Osteoblast (primary cell): ENCODE results near the gene INPP5A. TPM values are rescaled to one million over a fixed set of nuclear protein-coding genes. Genes with fewer than 3 reads are reported as not detected.
A peak's percentile ranks its signal among the peaks of the same experiment; 100 is the strongest.

Experiments
- DNase-seq: peaks from one replicate; pipeline ENCODE4 v3.0.0; 2011; ENCODE audit warnings: low spot score, mixed read lengths; ENCODE audit not compliant: insufficient read length; ENCODE audit errors: missing footprints
- H2AFZ ChIP-seq: 2 replicates; pipeline ENCODE4 v1.6.0; 2011; ENCODE audit warnings: mild to moderate bottlenecking, low read length
- H3K27ac ChIP-seq: 2 replicates; pipeline ENCODE4 v1.5.1; 2011; ENCODE audit warnings: mild to moderate bottlenecking, low read depth, low read length, moderate library complexity
- H3K27me3 ChIP-seq: 2 replicates; pipeline ENCODE4 v1.6.0; 2012; ENCODE audit warnings: mild to moderate bottlenecking, control low read depth, inconsistent platforms, low read length, moderate library complexity; ENCODE audit not compliant: insufficient read depth
- H3K36me3 ChIP-seq: 2 replicates; pipeline ENCODE4 v1.5.1; 2011; ENCODE audit warnings: mild to moderate bottlenecking, low read length, control low read depth, moderate library complexity; ENCODE audit not compliant: insufficient read depth
- H3K4me1 ChIP-seq: 2 replicates; pipeline ENCODE4 v1.5.1; 2011; ENCODE audit warnings: mild to moderate bottlenecking, low read length, control low read depth, moderate library complexity; ENCODE audit not compliant: insufficient read depth
- H3K4me2 ChIP-seq: 2 replicates; pipeline ENCODE4 v1.6.0; 2011; ENCODE audit warnings: mild to moderate bottlenecking, low read length; ENCODE audit not compliant: insufficient read depth
- H3K4me3 ChIP-seq: fragments of 200-600 bp; sonication (generic); 3 replicates; pipeline ENCODE4 v1.5.1; 2012; ENCODE audit warnings: mild to moderate bottlenecking, low read length, inconsistent platforms; ENCODE audit not compliant: insufficient read depth
- H3K79me2 ChIP-seq: 2 replicates; pipeline ENCODE4 v1.6.0; 2012; ENCODE audit warnings: mild to moderate bottlenecking, low read length, control low read depth, inconsistent platforms; ENCODE audit not compliant: insufficient read depth
- H3K9me3 ChIP-seq: 2 replicates; pipeline ENCODE4 v1.5.1; 2011; ENCODE audit warnings: low read depth, low read length, control low read depth
- H4K20me1 ChIP-seq: 2 replicates; pipeline ENCODE4 v1.6.0; 2012; ENCODE audit warnings: mild to moderate bottlenecking, low read length, control low read depth; ENCODE audit not compliant: insufficient read depth
- total RNA-seq: library from RNA; depleted of rRNA; stranded (reverse); fragments of >200 nt; gene quantifications from 2 replicates; pipeline ENCODE4 v1.2.3, GENCODE V29; 2012
- TF ChIP-seq, protein P1 (sequence below): IDR thresholded peaks from 2 replicates; pipeline ENCODE4 v1.5.1; 2011; ENCODE audit warnings: mild to moderate bottlenecking, low read depth, low read length, moderate library complexity; ENCODE audit errors: extremely low read depth

The INPP5A gene
- total RNA-seq, 1 donor: 22.8 TPM

GRCh38 chr10:132681858-132682755 is 144.5 kb downstream of the INPP5A start:
- H3K79me2 ChIP-seq: no peaks in the 10 kb centered on the region
- no peak overlapping the region for H3K4me3 ChIP-seq
- H3K4me1 ChIP-seq: peaks cover 18% of the 10 kb centered on the region
- H2AFZ ChIP-seq: no peak overlapping the region
- no peak overlapping the region for H3K4me2 ChIP-seq
- no peaks in the 10 kb centered on the region for H3K36me3 ChIP-seq
- peaks cover 19% of the 10 kb centered on the region for H4K20me1 ChIP-seq
- no peak overlapping the region for H3K27ac ChIP-seq
- TF ChIP-seq, protein P1, sequence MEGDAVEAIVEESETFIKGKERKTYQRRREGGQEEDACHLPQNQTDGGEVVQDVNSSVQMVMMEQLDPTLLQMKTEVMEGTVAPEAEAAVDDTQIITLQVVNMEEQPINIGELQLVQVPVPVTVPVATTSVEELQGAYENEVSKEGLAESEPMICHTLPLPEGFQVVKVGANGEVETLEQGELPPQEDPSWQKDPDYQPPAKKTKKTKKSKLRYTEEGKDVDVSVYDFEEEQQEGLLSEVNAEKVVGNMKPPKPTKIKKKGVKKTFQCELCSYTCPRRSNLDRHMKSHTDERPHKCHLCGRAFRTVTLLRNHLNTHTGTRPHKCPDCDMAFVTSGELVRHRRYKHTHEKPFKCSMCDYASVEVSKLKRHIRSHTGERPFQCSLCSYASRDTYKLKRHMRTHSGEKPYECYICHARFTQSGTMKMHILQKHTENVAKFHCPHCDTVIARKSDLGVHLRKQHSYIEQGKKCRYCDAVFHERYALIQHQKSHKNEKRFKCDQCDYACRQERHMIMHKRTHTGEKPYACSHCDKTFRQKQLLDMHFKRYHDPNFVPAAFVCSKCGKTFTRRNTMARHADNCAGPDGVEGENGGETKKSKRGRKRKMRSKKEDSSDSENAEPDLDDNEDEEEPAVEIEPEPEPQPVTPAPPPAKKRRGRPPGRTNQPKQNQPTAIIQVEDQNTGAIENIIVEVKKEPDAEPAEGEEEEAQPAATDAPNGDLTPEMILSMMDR: no peak
- DNase-seq: peak; percentile 66
- no peaks in the 10 kb centered on the region for H3K9me3 ChIP-seq
- no peaks in the 10 kb centered on the region for H3K27me3 ChIP-seq

DNA sequence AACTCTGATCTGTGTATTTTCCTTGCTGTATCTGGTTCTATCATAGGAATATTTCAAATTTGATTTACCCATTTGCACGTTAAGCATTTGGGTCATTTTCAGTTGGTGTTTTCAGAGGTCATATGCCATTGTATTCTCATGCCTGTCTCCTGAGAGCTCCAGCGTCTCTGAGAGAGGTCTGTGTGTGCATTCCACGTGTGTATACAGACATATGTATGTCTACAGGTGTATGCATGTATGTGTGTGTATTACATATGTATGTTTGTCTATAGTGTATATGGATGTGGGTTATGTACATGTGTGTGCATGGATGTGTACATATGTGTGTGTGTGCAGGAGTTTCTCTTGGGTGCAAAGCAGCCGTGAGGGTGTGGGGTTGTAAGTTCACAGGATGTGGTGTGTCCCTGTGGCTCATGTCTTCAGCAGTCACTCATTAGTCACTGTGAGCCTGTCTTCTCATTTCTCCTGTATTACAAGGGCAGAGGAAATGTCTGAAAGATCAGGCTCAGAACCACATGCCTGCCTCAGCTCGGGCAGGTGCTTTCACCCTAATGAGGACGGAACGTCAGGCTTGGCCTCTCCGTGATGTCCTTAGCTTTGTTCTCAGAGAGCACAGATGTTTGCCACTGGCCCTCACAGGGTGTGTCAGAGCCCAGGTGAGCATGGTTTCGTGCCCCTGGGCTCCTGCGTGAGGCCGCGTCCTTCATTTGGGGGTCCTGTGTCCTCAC is 146.7 kb downstream of the INPP5A start:
- H2AFZ ChIP-seq: no peak overlapping the region
- peaks cover 18% of the 10 kb centered on the region for H3K4me1 ChIP-seq
- no peaks in the 10 kb centered on the region for H3K9me3 ChIP-seq
- TF ChIP-seq, protein P1: no peak
- no peaks in the 10 kb centered on the region for H3K36me3 ChIP-seq
- H3K4me3 ChIP-seq: no peak overlapping the region
- DNase-seq: peak; percentile 96
- H3K27ac ChIP-seq: peak overlapping the region; percentile 57
- H3K4me2 ChIP-seq: peak overlapping the region; percentile 31
- H3K79me2 ChIP-seq: peaks cover 3% of the 10 kb centered on the region
- H4K20me1 ChIP-seq: peaks cover 32% of the 10 kb centered on the region
- no peaks in the 10 kb centered on the region for H3K27me3 ChIP-seq

DNA sequence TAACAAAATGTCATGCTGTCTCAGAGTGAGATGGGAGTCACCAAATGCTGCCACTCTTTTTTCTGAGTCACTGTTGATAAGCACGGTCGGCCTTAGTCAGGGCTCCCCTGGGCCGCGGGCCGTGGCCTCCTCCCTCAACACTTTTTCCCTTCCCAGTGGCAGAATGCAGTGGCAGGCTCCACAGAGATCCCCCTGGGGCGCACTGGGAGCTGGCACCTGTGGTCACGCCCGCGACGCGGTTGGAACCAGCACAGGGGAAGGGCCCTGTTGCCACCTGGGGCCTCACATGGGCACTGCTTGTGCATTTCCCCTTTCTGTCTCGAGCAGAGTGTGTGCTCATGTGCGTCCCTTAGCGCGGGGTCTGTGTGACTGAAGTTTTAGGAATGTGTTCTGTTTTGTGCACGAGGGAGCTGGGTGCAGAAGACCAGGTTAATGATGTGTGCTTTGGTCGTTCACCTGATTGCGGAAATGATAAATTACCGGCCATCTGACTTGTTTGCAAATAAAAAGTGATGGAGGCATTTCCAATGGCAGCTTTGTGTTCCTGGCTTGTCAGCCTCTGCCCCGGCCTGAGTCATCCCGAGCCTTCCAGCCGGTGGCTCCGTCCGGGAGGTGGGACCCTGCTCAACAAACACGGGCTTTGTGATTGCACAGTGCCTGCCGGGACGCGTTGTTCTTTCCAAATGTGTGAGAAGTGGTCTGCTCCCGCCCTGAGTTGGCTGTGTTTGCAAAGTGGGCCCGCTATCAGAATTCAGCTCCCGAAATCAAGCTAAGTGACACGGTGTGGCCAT is 147.7 kb downstream of the INPP5A start:
- Histone ChIP-seq H3K4me3 (peak overlapping the region; percentile 31), H2AFZ (no peak overlapping the region), H3K27me3 (no peaks in the 10 kb centered on the region), H3K9me3 (no peaks in the 10 kb centered on the region), H3K79me2 (peaks cover 3% of the 10 kb centered on the region), H4K20me1 (peaks cover 32% of the 10 kb centered on the region), H3K4me1 (peaks cover 18% of the 10 kb centered on the region), H3K36me3 (no peaks in the 10 kb centered on the region), H3K27ac (peak overlapping the region; percentile 57), H3K4me2 (peak overlapping the region; percentile 31)
- TF ChIP-seq, protein P1: no peak
- peak; percentile 97 for DNase-seq
